SK-N-SH (cell line): ENCODE results near the gene UFSP1. TPM values are rescaled to one million over a fixed set of nuclear protein-coding genes. Genes with fewer than 3 reads are reported as not detected.

Experiments
- CTCF ChIA-PET: fragments of 300-600, 350-600 bp; formaldehyde crosslinking; extraction: SDS; loops from one replicate; lab custom pipeline; 2021; lab: Yijun Ruan, JAX
- POLR2A ChIA-PET: fragments of 350-600 bp; sonication (Branson Sonifier 250); formaldehyde crosslinking; extraction: SDS; loops from one replicate; lab custom pipeline; 2020; ENCODE audit warnings: antibody characterized with exemption, inconsistent platforms; lab: Yijun Ruan, JAX
- DNase-seq: peaks from one replicate; pipeline ENCODE4 v3.0.0; 2012
- H2AFZ ChIP-seq: fragments of 200-600 bp; sonication (generic); 2 replicates; pipeline ENCODE4 v1.8.1; 2016; ENCODE audit warnings: antibody characterized with exemption, mild to moderate bottlenecking, low read depth
- H3F3A ChIP-seq: fragments of 200-600 bp; sonication (generic); replicated peaks from 2 replicates; pipeline ENCODE3; 2016; ENCODE audit warnings: antibody characterized with exemption, mild to moderate bottlenecking; ENCODE audit not compliant: insufficient read depth
- H3K27ac ChIP-seq, 2 experiments: fragments of 200-500 bp in 1 of 2; fragments of 200-600 bp in 1 of 2; sonication (Bioruptor generic) in 1 of 2; sonication (generic), shearing (Covaris generic) in 1 of 2; 2 replicates each; pipeline versions ENCODE4 v1.5.1 to v1.6.1; 2014 to 2016; ENCODE audit warnings: low read depth in 2 of 2, inconsistent platforms in 1 of 2, low read length in 1 of 2, mild to moderate bottlenecking in 1 of 2, mixed read lengths in 1 of 2
- H3K27me3 ChIP-seq: fragments of 200-600 bp; sonication (generic), shearing (Covaris generic); 2 replicates; pipeline ENCODE4 v1.6.1; 2016; ENCODE audit warnings: mixed run types; ENCODE audit not compliant: insufficient read depth
- H3K36me3 ChIP-seq, 2 experiments: fragments of 200-500 bp in 1 of 2; fragments of 200-600 bp in 1 of 2; sonication (Bioruptor generic) in 1 of 2; sonication (generic) in 1 of 2; replicated peaks in 1 of 2; 2 replicates each; pipeline versions ENCODE3 to v1.5.1; 2014 to 2016; ENCODE audit warnings: low read length in 1 of 2, mild to moderate bottlenecking in 1 of 2; ENCODE audit not compliant: insufficient read depth in 2 of 2, control insufficient read depth in 1 of 2
- H3K4me1 ChIP-seq, 2 experiments: fragments of 200-500 bp in 1 of 2; fragments of 200-600 bp in 1 of 2; sonication (Bioruptor generic) in 1 of 2; sonication (generic), shearing (Covaris generic) in 1 of 2; 2 replicates each; pipeline versions ENCODE4 v1.5.1 to v1.6.1; 2014 to 2016; ENCODE audit warnings: low read depth in 1 of 2, low read length in 1 of 2, mixed run types in 1 of 2; ENCODE audit not compliant: insufficient read depth in 2 of 2, control insufficient read depth in 1 of 2
- H3K4me2 ChIP-seq: fragments of 200-600 bp; sonication (generic), shearing (Covaris generic); 2 replicates; pipeline ENCODE4 v1.6.1; 2017; ENCODE audit warnings: mixed run types
- H3K4me3 ChIP-seq, 2 experiments: fragments of 200-500 bp in 1 of 2; fragments of 200-600 bp in 1 of 2; sonication (Bioruptor generic) in 1 of 2; sonication (generic), shearing (Covaris generic) in 1 of 2; 2 replicates each; pipeline versions ENCODE4 v1.5.1 to v1.8.1; 2014 to 2016; ENCODE audit warnings: low read depth in 2 of 2, inconsistent platforms in 1 of 2, low read length in 1 of 2, mild to moderate bottlenecking in 1 of 2, mixed read lengths in 1 of 2, moderate library complexity in 1 of 2
- H3K79me2 ChIP-seq: fragments of 200-600 bp; sonication (generic); 2 replicates; pipeline ENCODE4 v1.8.1; 2017; ENCODE audit warnings: mild to moderate bottlenecking; ENCODE audit not compliant: insufficient read depth
- H3K9ac ChIP-seq: fragments of 200-600 bp; sonication (generic); 2 replicates; pipeline ENCODE4 v1.6.1; 2017; ENCODE audit warnings: mixed run types
- H3K9me2 ChIP-seq: fragments of 200-600 bp; sonication (generic); 2 replicates; pipeline ENCODE4 v1.6.1; 2017; ENCODE audit warnings: mixed run types
- H3K9me3 ChIP-seq: fragments of 200-600 bp; sonication (generic); 2 replicates; pipeline ENCODE4 v1.6.1; 2017; ENCODE audit warnings: mixed run types, mild to moderate bottlenecking, moderate library complexity
- H4K20me1 ChIP-seq: fragments of 200-600 bp; sonication (generic); 2 replicates; pipeline ENCODE4 v1.6.1; 2017; ENCODE audit warnings: mild to moderate bottlenecking, mixed run types; ENCODE audit not compliant: insufficient read depth
- CTCF ChIP-seq: fragments of 200-600 bp; sonication (generic); IDR thresholded peaks from 2 replicates; pipeline ENCODE4 v1.6.1; 2017; ENCODE audit warnings: antibody characterized with exemption, mild to moderate bottlenecking, moderate library complexity
- EP300 ChIP-seq, 2 experiments: IDR thresholded peaks; 2 replicates each; pipeline versions ENCODE4 v1.4.0 to v1.6.1; 2012; ENCODE audit warnings: borderline replicate concordance in 1 of 2, low read depth in 1 of 2, low read length in 1 of 2
- FOSL2 ChIP-seq: IDR thresholded peaks from 2 replicates; pipeline ENCODE4 v1.4.0; 2012; ENCODE audit warnings: low read depth, mild to moderate bottlenecking, moderate library complexity, borderline replicate concordance
- FOXJ3 ChIP-seq: sonication (generic); formaldehyde crosslinking; IDR thresholded peaks from 2 replicates; pipeline ENCODE4 v1.5.1; 2020; ENCODE audit warnings: mild to moderate bottlenecking, missing genetic modification reagents
- GABPA ChIP-seq: IDR thresholded peaks from 2 replicates; pipeline ENCODE4 v1.4.0; 2012; ENCODE audit warnings: low read depth, mild to moderate bottlenecking
- GATA2 ChIP-seq: sonication (generic); formaldehyde crosslinking; IDR thresholded peaks from 2 replicates; pipeline ENCODE4 v1.5.0; 2020; ENCODE audit warnings: mild to moderate bottlenecking, missing genetic modification reagents
- JUND ChIP-seq: IDR thresholded peaks from 2 replicates; pipeline ENCODE4 v1.4.0; 2012
- MAX ChIP-seq: IDR thresholded peaks from 2 replicates; pipeline ENCODE4 v1.4.0; 2012; ENCODE audit warnings: low read depth
- MXI1 ChIP-seq: IDR thresholded peaks from 2 replicates; pipeline ENCODE4 v1.6.1; 2012; ENCODE audit warnings: mild to moderate bottlenecking, low read depth, low read length, improper control_type of control experiment
- NRF1 ChIP-seq: IDR thresholded peaks from 2 replicates; pipeline ENCODE4 v1.6.1; 2012; ENCODE audit warnings: low read depth, mild to moderate bottlenecking, low read length
- RAD21 ChIP-seq: IDR thresholded peaks from 2 replicates; pipeline ENCODE4 v1.6.1; 2012; ENCODE audit warnings: mild to moderate bottlenecking, low read length
- RXRA ChIP-seq: IDR thresholded peaks from 2 replicates; pipeline ENCODE4 v1.4.0; 2012; ENCODE audit warnings: low read depth, mild to moderate bottlenecking, borderline replicate concordance
- SMC3 ChIP-seq: IDR thresholded peaks from 2 replicates; pipeline ENCODE4 v1.6.1; 2012; ENCODE audit warnings: low read depth, low read length, improper control_type of control experiment
- TCF12 ChIP-seq: IDR thresholded peaks from 2 replicates; pipeline ENCODE4 v1.4.0; 2012
- WGBS: methylation state at CpG from one replicate; pipeline ENCODE4 v1.1.6; 2017; ENCODE audit warnings: low lambda C conversion rate; 5-methylcytosine and 5-hydroxymethylcytosine counted together
- polyA plus RNA-seq, 3 experiments: library from polyadenylated mRNA; depleted of rRNA; stranded (reverse); fragments of >200 nt; gene quantifications; 2 replicates each; pipeline ENCODE4 v1.2.3, GENCODE V29; 2012

UFSP1 gene
- polyA plus RNA-seq, 1 of the 3 experiments (the other 2 are of a cell fraction), result 4.5 TPM

- Histone ChIP-seq H3K27ac (no peak overlapping the region), H4K20me1 (no peaks in the 10 kb centered on the region), H3K4me1 (peaks cover 7 to 9% of the 10 kb centered on the region in 2 experiments; a peak in 2 of 4 replicates), H3F3A (no peaks in the 10 kb centered on the region), H3K9me3 (no peaks in the 10 kb centered on the region), H3K79me2 (no peaks in the 10 kb centered on the region)
- CTCF ChIA-PET, result interaction anchor here (0.6 to 10.3 kb wide), 20 partner anchors 8 to 409 kb away, joined by 3 to 122 read pairs (median 4); partner anchors contain the start of genes SLC12A9 and UFSP1
- POLR2A ChIA-PET, result no interaction called here
- no peak for DNase-seq
- no peak for TF ChIP-seq SMC3
- no peak for TF ChIP-seq RAD21
- no peak for TF ChIP-seq GABPA
- no peak for TF ChIP-seq FOXJ3 (CRISPR knock-in tag)
- no peak for TF ChIP-seq RXRA
- TF ChIP-seq MXI1, result no peak
- TF ChIP-seq MAX, result no peak
- TF ChIP-seq GATA2 (CRISPR knock-in tag), result no peak
- TF ChIP-seq TCF12, result no peak
- TF ChIP-seq JUND, result no peak
- TF ChIP-seq, all 33 proteins: peak for 0
- Histone ChIP-seq H3K27me3 (peaks cover 62% of the 10 kb centered on the region), H3K9me2 (no peaks in the 10 kb centered on the region), H3K9ac (no peak overlapping the region), H3K4me3 (no peak overlapping the region), H2AFZ (no peak overlapping the region), H3K36me3 (no peaks in the 10 kb centered on the region), H3K4me2 (no peak overlapping the region)
- WGBS, result 57% methylated on average over 13 of the region's 13 CpGs
These were observed 8.4 kb upstream of the UFSP1 start for GRCh38 chr7:100897772-100898454.

DNA sequence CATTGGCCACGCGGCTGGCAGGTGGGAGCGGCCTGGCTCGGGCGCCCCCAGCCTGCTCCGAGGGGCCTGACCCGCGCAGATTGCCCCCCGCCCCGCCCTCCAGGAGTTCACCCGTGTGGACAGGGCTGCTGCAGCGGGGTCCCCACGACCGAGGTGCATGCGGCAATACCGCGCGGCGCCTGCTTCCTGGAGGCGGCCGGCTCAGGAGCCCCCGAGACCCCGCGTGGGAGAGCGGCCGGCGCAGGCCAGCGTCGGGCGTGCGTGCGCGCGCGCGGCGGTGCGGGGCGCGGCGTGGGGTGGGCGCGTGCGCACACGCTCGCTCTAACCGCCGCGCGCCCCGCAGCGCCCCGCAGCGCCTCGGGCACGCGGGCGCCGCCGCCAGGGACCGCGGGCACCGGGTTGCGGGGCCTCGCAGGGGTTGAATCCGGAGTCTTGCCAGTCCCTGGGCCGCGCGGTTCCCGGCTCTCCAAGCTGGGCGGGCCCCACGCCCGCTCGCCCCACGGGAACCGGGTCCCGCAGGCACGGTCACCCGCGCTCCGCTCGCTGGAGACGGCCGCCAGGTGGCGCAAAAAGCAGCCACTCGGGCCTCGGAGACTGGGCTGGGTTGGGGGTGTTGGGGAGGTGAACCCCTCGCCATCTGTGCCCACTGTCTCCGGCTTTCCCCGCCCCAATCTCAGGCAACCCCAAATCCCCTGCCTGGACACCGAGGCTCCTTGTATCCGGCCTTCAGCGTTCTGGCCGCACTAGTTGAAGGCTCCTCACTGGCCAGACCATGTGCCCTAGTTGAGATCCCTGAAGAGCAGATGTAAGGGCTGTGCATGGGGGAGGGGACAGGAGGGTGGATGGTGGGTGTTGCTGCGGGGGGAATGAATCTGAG lies 7.5 kb upstream of the UFSP1 start:
- no peak overlapping the region for H3K27ac ChIP-seq
- no peak overlapping the region for H3K9ac ChIP-seq
- CTCF ChIA-PET, result interaction anchor here (0.6 to 10.3 kb wide), 15 partner anchors 8 to 451 kb away, joined by 3 to 122 read pairs (median 5); no protein-coding TSS in a partner anchor
- H3K4me3 ChIP-seq, result peak overlapping the region; percentile 39 to 61; a peak in 3 of 4 replicates
- H3F3A ChIP-seq, result no peaks in the 10 kb centered on the region
- peaks cover 54% of the 10 kb centered on the region for H3K27me3 ChIP-seq
- 3% methylated on average over 21 of the region's 95 CpGs for WGBS
- H3K79me2 ChIP-seq, result no peaks in the 10 kb centered on the region
- H2AFZ ChIP-seq, result no peak overlapping the region
- peak overlapping the region; percentile 72; the same call in 1 of the 2 replicates for H3K4me2 ChIP-seq
- H3K4me1 ChIP-seq, result peaks cover 7 to 9% of the 10 kb centered on the region in 2 experiments; a peak in 2 of 4 replicates
- POLR2A ChIA-PET, result no interaction called here
- H3K9me3 ChIP-seq, result no peaks in the 10 kb centered on the region
- no peaks in the 10 kb centered on the region for H3K9me2 ChIP-seq
- no peaks in the 10 kb centered on the region for H4K20me1 ChIP-seq
- TF ChIP-seq JUND (no peak), NRF1 (peak; percentile 4; the same call in 1 of the 2 replicates), CTCF (peak; percentile 95), RAD21 (peak; percentile 60), SMC3 (peak; percentile 91), FOSL2 (no peak), MXI1 (peak; percentile 22; the same call in 1 of the 2 replicates), EP300 (IDR thresholded peaks at IDR 0.05; ENCODE audit: borderline replicate concordance in 1 of 2, low read depth in 1 of 2, low read length in 1 of 2) (no peak)
- TF ChIP-seq, all 33 proteins: peak for 5
- no peaks in the 10 kb centered on the region for H3K36me3 ChIP-seq
- peak; percentile 87 for DNase-seq
